Measurements from ENCODE around the gene MRPL40. TPM values are rescaled to one million over a fixed set of nuclear protein-coding genes. Genes with fewer than 3 reads are reported as not detected.

The MRPL40 gene
- total and polyA plus RNA-seq, 9 donors: 21.1 to 46.9 (median 28.8) TPM

DNA sequence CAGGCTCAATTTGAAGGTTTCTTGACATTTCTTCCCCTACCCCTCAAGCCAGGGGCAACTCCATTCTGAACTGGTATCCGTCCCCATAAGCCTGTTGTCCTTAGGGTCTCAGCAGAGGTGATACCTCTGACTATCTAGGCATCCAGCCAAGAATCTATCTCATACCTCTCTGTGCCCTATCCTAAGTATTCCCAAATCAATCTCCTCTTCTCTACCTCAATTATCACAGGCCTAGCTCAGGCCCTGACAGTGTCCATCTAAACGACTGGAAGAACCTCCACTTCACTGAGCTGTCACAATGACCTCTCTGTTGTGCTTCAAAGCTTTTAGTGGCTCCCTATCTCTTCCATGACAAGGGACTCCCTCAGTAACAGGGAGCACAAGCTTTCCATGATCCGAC, 27.7 kb upstream of the MRPL40 start:
- intact Hi-C loops (cut with DNase I): no loop called here
- Histone ChIP-seq H3K9me3 (no peaks in the 10 kb centered on the region), H3K4me1 (ENCODE audit: insufficient read depth) (no peaks in the 10 kb centered on the region), H3K27ac (no peak overlapping the region), H3K4me3 (no peak overlapping the region), H3K36me3 (no peaks in the 10 kb centered on the region), H3K27me3 (no peaks in the 10 kb centered on the region)
- TF ChIP-seq POLR2A (IDR thresholded peaks at IDR 0.05) (no peak), EP300 (IDR thresholded peaks at IDR 0.05) (no peak)
- TF ChIP-seq, protein P1, sequence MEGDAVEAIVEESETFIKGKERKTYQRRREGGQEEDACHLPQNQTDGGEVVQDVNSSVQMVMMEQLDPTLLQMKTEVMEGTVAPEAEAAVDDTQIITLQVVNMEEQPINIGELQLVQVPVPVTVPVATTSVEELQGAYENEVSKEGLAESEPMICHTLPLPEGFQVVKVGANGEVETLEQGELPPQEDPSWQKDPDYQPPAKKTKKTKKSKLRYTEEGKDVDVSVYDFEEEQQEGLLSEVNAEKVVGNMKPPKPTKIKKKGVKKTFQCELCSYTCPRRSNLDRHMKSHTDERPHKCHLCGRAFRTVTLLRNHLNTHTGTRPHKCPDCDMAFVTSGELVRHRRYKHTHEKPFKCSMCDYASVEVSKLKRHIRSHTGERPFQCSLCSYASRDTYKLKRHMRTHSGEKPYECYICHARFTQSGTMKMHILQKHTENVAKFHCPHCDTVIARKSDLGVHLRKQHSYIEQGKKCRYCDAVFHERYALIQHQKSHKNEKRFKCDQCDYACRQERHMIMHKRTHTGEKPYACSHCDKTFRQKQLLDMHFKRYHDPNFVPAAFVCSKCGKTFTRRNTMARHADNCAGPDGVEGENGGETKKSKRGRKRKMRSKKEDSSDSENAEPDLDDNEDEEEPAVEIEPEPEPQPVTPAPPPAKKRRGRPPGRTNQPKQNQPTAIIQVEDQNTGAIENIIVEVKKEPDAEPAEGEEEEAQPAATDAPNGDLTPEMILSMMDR (IDR thresholded peaks at IDR 0.05): no peak
- WGBS, 3 donors: 92 to 94% (median 92%) methylated on average over 3 of the region's 3 CpGs
- no peak for DNase-seq

DNA sequence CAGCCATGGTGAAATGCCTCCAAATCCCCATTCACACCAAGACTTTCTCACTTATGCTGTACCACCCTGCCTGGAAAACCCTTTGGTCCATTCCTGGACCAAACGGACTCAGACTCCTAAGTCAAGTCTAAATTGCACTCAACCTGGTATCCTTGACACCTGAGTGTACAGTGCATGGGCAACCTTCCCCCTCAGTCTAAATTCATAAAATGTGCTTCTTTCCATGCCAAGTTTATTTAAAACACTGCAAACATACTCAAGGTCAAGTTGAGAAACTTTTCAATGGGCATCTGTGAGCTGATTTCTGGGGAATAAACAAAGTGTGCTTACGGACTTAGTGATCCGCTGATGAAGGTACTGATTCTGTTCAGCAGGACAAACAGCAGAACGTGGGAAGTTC, 27.2 kb upstream of the MRPL40 start:
- 33 to 69% (median 37%) methylated on average over 4 of the region's 4 CpGs for WGBS, 3 donors
- no peak for TF ChIP-seq POLR2A (IDR thresholded peaks at IDR 0.05)
- TF ChIP-seq, protein P1 (IDR thresholded peaks at IDR 0.05): no peak
- TF ChIP-seq EP300 (IDR thresholded peaks at IDR 0.05): no peak
- H3K4me3 ChIP-seq: no peak overlapping the region
- H3K27me3 ChIP-seq: no peaks in the 10 kb centered on the region
- intact Hi-C loops (cut with DNase I): no loop called here
- no peaks in the 10 kb centered on the region for H3K9me3 ChIP-seq
- no peak overlapping the region for H3K27ac ChIP-seq
- no peaks in the 10 kb centered on the region for H3K4me1 ChIP-seq (ENCODE audit: insufficient read depth)
- no peaks in the 10 kb centered on the region for H3K36me3 ChIP-seq
- DNase-seq: no peak

DNA sequence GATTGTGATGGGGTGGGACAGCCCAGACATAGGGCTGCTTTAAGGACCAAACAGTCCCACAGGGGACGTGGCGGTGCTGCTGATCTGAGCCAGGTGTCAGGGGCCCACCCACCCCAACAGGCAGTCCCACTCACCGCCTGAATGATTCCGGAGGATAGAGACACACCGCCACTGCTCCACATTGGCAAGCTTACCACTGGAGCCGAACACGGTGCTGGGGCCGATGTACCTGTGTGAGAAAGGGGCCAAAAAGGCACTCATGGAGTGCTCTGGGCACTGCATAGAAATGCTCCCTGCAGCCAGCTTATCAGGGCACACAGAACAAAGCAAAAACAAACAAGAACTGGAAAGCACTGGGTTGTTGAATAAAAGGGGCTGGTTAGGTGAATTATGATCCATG, 26.7 kb upstream of the MRPL40 start:
- Histone ChIP-seq H3K4me3 (no peak overlapping the region), H3K27me3 (no peaks in the 10 kb centered on the region), H3K36me3 (no peaks in the 10 kb centered on the region), H3K4me1 (ENCODE audit: insufficient read depth) (no peaks in the 10 kb centered on the region), H3K9me3 (no peaks in the 10 kb centered on the region), H3K27ac (no peak overlapping the region)
- WGBS, 3 donors: 91 to 97% (median 96%) methylated on average over 8 of the region's 8 CpGs
- DNase-seq: no peak
- intact Hi-C loops (cut with DNase I): no loop called here
- TF ChIP-seq EP300 (IDR thresholded peaks at IDR 0.05) (no peak), POLR2A (IDR thresholded peaks at IDR 0.05) (no peak)
- TF ChIP-seq, protein P1 (IDR thresholded peaks at IDR 0.05): no peak

DNA sequence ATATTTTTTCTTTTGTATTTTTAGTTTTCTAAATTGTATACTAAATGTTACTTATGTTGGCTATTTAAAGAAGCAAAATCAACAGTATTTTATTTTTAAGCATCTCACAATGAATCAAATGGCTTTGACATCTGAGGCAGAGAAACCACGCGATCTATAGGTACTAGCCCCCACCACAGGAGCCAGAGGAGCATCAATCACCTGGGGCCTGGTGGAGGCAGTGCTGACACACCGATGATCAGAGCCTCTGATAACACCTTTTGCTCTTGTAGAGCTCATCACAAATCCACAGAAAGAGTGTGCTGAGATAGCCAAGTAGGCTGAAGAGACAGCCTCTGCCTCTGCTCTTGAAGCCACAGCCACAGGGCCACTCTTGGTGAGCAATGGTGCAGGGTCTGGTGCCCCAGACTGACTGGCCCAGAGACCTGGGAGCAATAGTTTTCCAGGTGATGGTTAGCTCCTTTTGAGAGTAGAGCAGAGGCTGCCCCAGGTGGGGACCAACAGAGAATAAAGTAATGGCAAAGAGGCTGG, 26.0 kb upstream of the MRPL40 start:
- intact Hi-C loops (cut with DNase I): no loop called here
- no peaks in the 10 kb centered on the region for H3K4me1 ChIP-seq (ENCODE audit: insufficient read depth)
- H3K27ac ChIP-seq: no peak overlapping the region
- no peak for DNase-seq
- H3K36me3 ChIP-seq: no peaks in the 10 kb centered on the region
- no peaks in the 10 kb centered on the region for H3K27me3 ChIP-seq
- no peaks in the 10 kb centered on the region for H3K9me3 ChIP-seq
- TF ChIP-seq, protein P1 (IDR thresholded peaks at IDR 0.05): no peak
- TF ChIP-seq POLR2A (IDR thresholded peaks at IDR 0.05) (no peak), EP300 (IDR thresholded peaks at IDR 0.05) (no peak)
- H3K4me3 ChIP-seq: no peak overlapping the region
- 80 to 83% (median 83%) methylated on average over 3 of the region's 3 CpGs for WGBS, 3 donors
